OCI-LY1 (cell line): Measurements from ENCODE around the gene CCN6.

Experiments
- H2AFZ ChIP-seq: fragments of 200-600 bp; sonication (generic), shearing (Covaris generic); 2 replicates; pipeline ENCODE4 v1.6.0; 2014; ENCODE audit warnings: antibody characterized with exemption, mild to moderate bottlenecking, low read length
- H3F3A ChIP-seq: fragments of 200-600 bp; sonication (generic), shearing (Covaris generic); 2 replicates; pipeline ENCODE4 v1.6.0; 2014; ENCODE audit warnings: mild to moderate bottlenecking, antibody characterized with exemption, low read length, moderate library complexity; ENCODE audit not compliant: insufficient read depth
- H3K27ac ChIP-seq: fragments of 200-600 bp; sonication (generic); 2 replicates; pipeline ENCODE4 v1.5.1; 2014; ENCODE audit warnings: low read length, mixed run types, mild to moderate bottlenecking, low read depth; ENCODE audit not compliant: poor library complexity, severe bottlenecking
- H3K27me3 ChIP-seq: fragments of 200-600 bp; sonication (generic); 2 replicates; pipeline ENCODE4 v1.6.0; 2014; ENCODE audit warnings: antibody characterized with exemption, mild to moderate bottlenecking, low read length, moderate library complexity; ENCODE audit not compliant: insufficient read depth
- H3K36me3 ChIP-seq: fragments of 200-600 bp; sonication (generic); 2 replicates; pipeline ENCODE4 v1.6.1; 2014; ENCODE audit warnings: mild to moderate bottlenecking, antibody characterized with exemption, low read length, moderate library complexity, mixed read lengths; ENCODE audit not compliant: insufficient read depth
- H3K4me1 ChIP-seq: fragments of 200-600 bp; sonication (generic); 2 replicates; pipeline ENCODE4 v1.5.1; 2014; ENCODE audit warnings: mild to moderate bottlenecking, low read length, moderate library complexity; ENCODE audit not compliant: insufficient read depth, severe bottlenecking
- H3K4me2 ChIP-seq: fragments of 200-600 bp; sonication (generic), shearing (Covaris generic); 2 replicates; pipeline ENCODE4 v1.6.1; 2014; ENCODE audit warnings: low read length
- H3K4me3 ChIP-seq: fragments of 200-600 bp; sonication (generic); 2 replicates; pipeline ENCODE4 v1.5.1; 2014; ENCODE audit warnings: low read length, low read depth, mild to moderate bottlenecking, mixed read lengths; ENCODE audit not compliant: poor library complexity, severe bottlenecking
- H3K79me2 ChIP-seq: fragments of 200-600 bp; shearing (Covaris generic); 2 replicates; pipeline ENCODE4 v1.6.1; 2016; ENCODE audit warnings: mixed run types, low read length, mixed read lengths; ENCODE audit not compliant: insufficient read depth
- H3K9ac ChIP-seq: fragments of 200-600 bp; sonication (generic), shearing (Covaris generic); 2 replicates; pipeline ENCODE4 v1.6.1; 2014; ENCODE audit warnings: mild to moderate bottlenecking, low read length, mixed read lengths
- H3K9me2 ChIP-seq: fragments of 200-600 bp; sonication (generic), shearing (Covaris generic); 2 replicates; pipeline ENCODE4 v1.6.1; 2014; ENCODE audit warnings: low read depth, mild to moderate bottlenecking, low read length, mixed read lengths
- H3K9me3 ChIP-seq: fragments of 200-600 bp; shearing (Covaris generic); 2 replicates; pipeline ENCODE4 v1.6.1; 2014; ENCODE audit warnings: low read length, mixed read lengths
- H4K20me1 ChIP-seq: fragments of 200-600 bp; sonication (generic), shearing (Covaris generic); 2 replicates; pipeline ENCODE4 v1.6.0; 2016; ENCODE audit warnings: mild to moderate bottlenecking, low read length; ENCODE audit not compliant: insufficient read depth
- CTCF ChIP-seq: fragments of 200-600 bp; sonication (generic), shearing (Covaris generic); IDR thresholded peaks from 2 replicates; pipeline ENCODE4 v1.5.1; 2017; ENCODE audit warnings: mild to moderate bottlenecking, antibody characterized with exemption, low read length, moderate library complexity, mixed read lengths
- EZH2 ChIP-seq: fragments of 200-600 bp; sonication (generic), shearing (Covaris generic); IDR thresholded peaks from 2 replicates; pipeline ENCODE4 v1.8.0; 2017; ENCODE audit warnings: borderline replicate concordance, mixed run types, mild to moderate bottlenecking, antibody characterized with exemption, low read length, moderate library complexity, mixed read lengths

The CCN6 gene

GRCh38 chr6:112039431-112039770 is 14.5 kb upstream of the CCN6 start:
- Histone ChIP-seq H3K9ac (no peak overlapping the region), H3K9me2 (no peaks in the 10 kb centered on the region), H3K9me3 (no peaks in the 10 kb centered on the region), H3K4me1 (no peaks in the 10 kb centered on the region), H3F3A (no peaks in the 10 kb centered on the region), H4K20me1 (no peaks in the 10 kb centered on the region), H3K4me3 (no peak overlapping the region), H3K27ac (no peak overlapping the region), H3K4me2 (no peak overlapping the region), H3K27me3 (no peaks in the 10 kb centered on the region), H2AFZ (no peak overlapping the region), H3K36me3 (no peaks in the 10 kb centered on the region), H3K79me2 (no peaks in the 10 kb centered on the region)
- TF ChIP-seq EZH2 = no peak
- no peak for TF ChIP-seq CTCF

DNA sequence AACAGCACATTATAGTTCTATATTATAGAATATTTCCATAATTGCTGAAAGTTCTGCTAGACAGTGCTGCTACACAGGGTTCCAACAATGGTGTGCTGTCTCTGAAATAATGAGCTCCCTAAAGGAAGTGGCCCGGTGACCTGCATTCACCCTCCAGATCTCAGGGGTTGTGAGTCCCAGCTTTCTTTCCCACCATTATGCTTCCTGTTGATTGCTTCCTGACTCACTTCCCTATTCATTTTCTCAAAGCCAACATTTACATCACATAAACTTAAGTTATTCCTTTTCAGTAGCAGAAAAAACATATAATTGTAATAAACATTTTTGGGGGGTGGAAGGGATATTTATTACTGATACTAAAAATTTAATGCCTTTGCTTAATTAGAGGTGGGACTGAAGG is 12.9 kb upstream of the CCN6 start:
- Histone ChIP-seq H3K36me3 (no peaks in the 10 kb centered on the region), H2AFZ (no peak overlapping the region), H3F3A (no peaks in the 10 kb centered on the region), H3K9me2 (no peaks in the 10 kb centered on the region), H3K4me3 (no peak overlapping the region), H3K4me2 (no peak overlapping the region), H3K9ac (no peak overlapping the region), H4K20me1 (no peaks in the 10 kb centered on the region), H3K79me2 (no peaks in the 10 kb centered on the region), H3K27me3 (no peaks in the 10 kb centered on the region), H3K27ac (no peak overlapping the region), H3K9me3 (no peaks in the 10 kb centered on the region), H3K4me1 (no peaks in the 10 kb centered on the region)
- TF ChIP-seq EZH2 (no peak), CTCF (no peak)

DNA sequence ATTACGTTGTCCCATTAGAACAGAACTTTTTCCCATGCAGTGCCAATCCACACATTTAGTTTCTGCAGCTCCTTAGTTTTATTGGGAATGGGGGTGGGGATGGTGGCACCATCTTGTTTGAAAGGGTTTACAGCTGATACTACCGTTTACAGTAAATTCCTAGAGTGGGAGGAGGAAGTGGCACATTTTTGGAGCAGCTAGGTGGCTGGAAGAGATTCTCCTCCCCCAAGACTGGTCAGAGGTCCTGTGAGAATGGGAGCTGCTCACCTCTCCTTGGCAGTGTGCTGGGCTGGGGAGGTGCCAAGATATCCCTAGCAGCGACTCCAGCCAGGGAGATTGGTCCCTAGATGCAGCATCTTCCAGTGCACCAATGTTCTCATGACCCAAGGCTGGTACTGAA is 12.4 kb upstream of the CCN6 start:
- Histone ChIP-seq H3F3A (no peaks in the 10 kb centered on the region), H2AFZ (no peak overlapping the region), H3K4me1 (no peaks in the 10 kb centered on the region), H3K9me3 (no peaks in the 10 kb centered on the region), H3K9me2 (no peaks in the 10 kb centered on the region), H3K27ac (no peak overlapping the region), H3K4me3 (no peak overlapping the region), H4K20me1 (no peaks in the 10 kb centered on the region), H3K79me2 (no peaks in the 10 kb centered on the region), H3K4me2 (no peak overlapping the region), H3K9ac (no peak overlapping the region), H3K27me3 (no peaks in the 10 kb centered on the region), H3K36me3 (no peaks in the 10 kb centered on the region)
- TF ChIP-seq CTCF = no peak
- no peak for TF ChIP-seq EZH2
